ENCODE measurements around the gene LYRM2. TPM values are rescaled to one million over a fixed set of nuclear protein-coding genes. Genes with fewer than 3 reads are reported as not detected.

The LYRM2 gene
- total and polyA plus RNA-seq, 2 experiments from 2014 or later, result 14.1 to 59.5 TPM

DNA sequence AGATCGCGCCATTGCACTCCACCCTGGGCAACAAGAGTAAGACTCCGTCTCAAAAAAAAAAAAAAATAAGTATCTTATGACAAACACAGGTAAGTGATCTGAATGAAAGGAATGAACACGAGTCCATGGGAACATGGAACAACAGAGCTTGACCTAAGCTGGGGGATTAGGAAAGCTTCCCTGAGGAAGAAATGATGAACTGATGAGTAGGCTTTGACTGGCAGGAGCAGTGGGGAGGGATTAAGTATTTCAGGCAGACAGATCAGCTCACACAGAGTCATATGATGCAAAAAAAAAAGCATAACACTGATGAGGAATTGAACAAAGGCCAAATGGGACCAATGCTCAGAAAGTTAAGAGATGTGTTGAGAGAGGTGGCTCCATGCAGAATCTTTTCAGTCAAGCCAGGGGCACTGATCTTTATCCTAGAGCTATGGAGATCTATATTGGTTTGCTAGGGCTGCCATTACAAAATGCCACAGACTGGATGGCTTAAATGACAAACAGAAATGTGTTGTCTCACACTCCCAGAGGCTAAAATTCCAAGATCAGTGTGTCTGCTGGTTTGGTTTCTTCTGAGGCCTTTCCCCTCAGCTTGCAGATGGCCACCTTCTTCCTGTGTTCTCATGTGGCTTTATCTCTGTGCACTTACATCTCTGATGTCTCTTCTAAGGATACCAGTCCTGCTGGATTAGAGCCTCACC is 120.0 kb downstream of the LYRM2 start:
- TF ChIP-seq, protein P1, sequence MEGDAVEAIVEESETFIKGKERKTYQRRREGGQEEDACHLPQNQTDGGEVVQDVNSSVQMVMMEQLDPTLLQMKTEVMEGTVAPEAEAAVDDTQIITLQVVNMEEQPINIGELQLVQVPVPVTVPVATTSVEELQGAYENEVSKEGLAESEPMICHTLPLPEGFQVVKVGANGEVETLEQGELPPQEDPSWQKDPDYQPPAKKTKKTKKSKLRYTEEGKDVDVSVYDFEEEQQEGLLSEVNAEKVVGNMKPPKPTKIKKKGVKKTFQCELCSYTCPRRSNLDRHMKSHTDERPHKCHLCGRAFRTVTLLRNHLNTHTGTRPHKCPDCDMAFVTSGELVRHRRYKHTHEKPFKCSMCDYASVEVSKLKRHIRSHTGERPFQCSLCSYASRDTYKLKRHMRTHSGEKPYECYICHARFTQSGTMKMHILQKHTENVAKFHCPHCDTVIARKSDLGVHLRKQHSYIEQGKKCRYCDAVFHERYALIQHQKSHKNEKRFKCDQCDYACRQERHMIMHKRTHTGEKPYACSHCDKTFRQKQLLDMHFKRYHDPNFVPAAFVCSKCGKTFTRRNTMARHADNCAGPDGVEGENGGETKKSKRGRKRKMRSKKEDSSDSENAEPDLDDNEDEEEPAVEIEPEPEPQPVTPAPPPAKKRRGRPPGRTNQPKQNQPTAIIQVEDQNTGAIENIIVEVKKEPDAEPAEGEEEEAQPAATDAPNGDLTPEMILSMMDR (IDR thresholded peaks at IDR 0.05; ENCODE audit: low read depth, low read length), result no peak
- DNase-seq (ENCODE audit: low read depth in 1 of 2, low spot score in 1 of 2), result no peak
- Histone ChIP-seq H3K27me3 (no peaks in the 10 kb centered on the region), H3K36me3 (no peaks in the 10 kb centered on the region), H3K4me3 (no peak overlapping the region), H3K27ac (no peak overlapping the region), H3K9me3 (ENCODE audit: low read depth) (no peaks in the 10 kb centered on the region), H3K4me1 (ENCODE audit: low read depth) (peaks cover 14% of the 10 kb centered on the region)

Other genes starting within 250 kb of the LYRM2 start
- gene RRAGD, start 226.5 kb downstream of the LYRM2 start, total RNA-seq, result 32.4 and 33.2 TPM in 2 replicates
- 39.8 and 40.1 TPM in 2 replicates for gene RRAGD, start 226.5 kb downstream of the LYRM2 start, polyA plus RNA-seq
- 13.7 and 21.5 TPM in 2 replicates for gene ANKRD6, start 205.6 kb downstream of the LYRM2 start, total RNA-seq
- 10.3 and 16.0 TPM in 2 replicates for gene ANKRD6, start 205.6 kb downstream of the LYRM2 start, polyA plus RNA-seq
- gene MDN1, start 181.0 kb upstream of the LYRM2 start, total RNA-seq, result 12.0 and 22.2 TPM in 2 replicates
- gene MDN1, start 181.0 kb upstream of the LYRM2 start, polyA plus RNA-seq, result 8.6 and 13.6 TPM in 2 replicates
- gene CASP8AP2, start 191.1 kb upstream of the LYRM2 start, total RNA-seq, result 6.5 and 8.9 TPM in 2 replicates
- gene CASP8AP2, start 191.1 kb upstream of the LYRM2 start, polyA plus RNA-seq, result 20.2 and 21.6 TPM in 2 replicates

All from cardiac muscle cell (in vitro differentiated cells and primary cell).